NT2/D1 (cell line): Measurements from ENCODE around the gene BTBD2.

ENCODE experiments used
- DNase-seq: peaks from one replicate; pipeline ENCODE4 v3.0.0-alpha.2; 2011; ENCODE audit warnings: low read depth, low spot score
- H3K27me3 ChIP-seq: 2 replicates; pipeline ENCODE4 v1.6.0; 2011; ENCODE audit warnings: mild to moderate bottlenecking; ENCODE audit not compliant: insufficient read length, insufficient read depth
- H3K36me3 ChIP-seq: 2 replicates; pipeline ENCODE4 v1.6.1; 2011; ENCODE audit warnings: mild to moderate bottlenecking, low read length, mixed read lengths; ENCODE audit not compliant: insufficient read depth, insufficient read length
- H3K4me1 ChIP-seq: 2 replicates; pipeline ENCODE4 v1.5.1; 2011; ENCODE audit not compliant: insufficient read depth, insufficient read length
- H3K4me3 ChIP-seq: 2 replicates; pipeline ENCODE4 v1.5.1; 2011; ENCODE audit warnings: low read depth; ENCODE audit not compliant: insufficient read length
- H3K9ac ChIP-seq: 2 replicates; pipeline ENCODE4 v1.6.0; 2011; ENCODE audit warnings: low read depth; ENCODE audit not compliant: insufficient read length
- H3K9me3 ChIP-seq: 2 replicates; pipeline ENCODE4 v1.5.1; 2011; ENCODE audit warnings: mild to moderate bottlenecking, low read length; ENCODE audit not compliant: insufficient read depth
- SUZ12 ChIP-seq: IDR thresholded peaks from 2 replicates; pipeline ENCODE4 v1.6.1; 2011; ENCODE audit not compliant: insufficient read length, insufficient read depth; ENCODE audit errors: extremely low read depth
- YY1 ChIP-seq: IDR thresholded peaks from 2 replicates; pipeline ENCODE4 v1.6.1; 2011; ENCODE audit not compliant: insufficient read length, insufficient read depth
- ZNF274 ChIP-seq: IDR thresholded peaks from 2 replicates; pipeline ENCODE4 v1.6.1; 2011; ENCODE audit warnings: mild to moderate bottlenecking, low read depth, low read length

The BTBD2 gene

DNA sequence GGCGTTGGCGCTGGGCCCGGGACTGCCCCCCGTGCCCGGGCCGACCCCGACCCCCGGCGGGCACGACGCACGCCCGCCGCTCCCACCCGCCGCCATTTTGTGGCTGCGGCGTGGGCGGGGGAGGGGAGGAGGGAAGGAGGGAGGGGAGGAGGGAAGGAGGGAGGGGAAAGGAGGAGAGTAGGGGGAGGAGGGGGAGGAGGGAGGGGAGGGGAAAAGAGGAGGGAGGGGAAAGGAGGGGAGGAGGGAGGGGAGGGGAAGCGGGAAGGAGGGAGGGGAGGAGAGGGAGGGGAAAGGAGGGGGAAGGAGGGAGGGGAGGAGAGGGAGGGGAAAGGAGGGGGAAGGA lies at the start of gene BTBD2:
Gene BTBD2, minus strand, starts transcription at position 107 of the 343 bp plus-strand sequence. Its CDS starts 11 bp downstream, at position 96.
- Histone ChIP-seq H3K4me1 (peaks cover 9% of the 10 kb centered on the region), H3K9ac (peak within 1 kb of the TSS; percentile 89), H3K4me3 (peak within 1 kb of the TSS; percentile 73), H3K27me3 (no peaks in the 10 kb centered on the region), H3K36me3 (peaks cover 15% of the 10 kb centered on the region), H3K9me3 (no peaks in the 10 kb centered on the region)
- no peak for TF ChIP-seq ZNF274
- peak; percentile 61 for TF ChIP-seq YY1
- DNase-seq: no peak

DNA sequence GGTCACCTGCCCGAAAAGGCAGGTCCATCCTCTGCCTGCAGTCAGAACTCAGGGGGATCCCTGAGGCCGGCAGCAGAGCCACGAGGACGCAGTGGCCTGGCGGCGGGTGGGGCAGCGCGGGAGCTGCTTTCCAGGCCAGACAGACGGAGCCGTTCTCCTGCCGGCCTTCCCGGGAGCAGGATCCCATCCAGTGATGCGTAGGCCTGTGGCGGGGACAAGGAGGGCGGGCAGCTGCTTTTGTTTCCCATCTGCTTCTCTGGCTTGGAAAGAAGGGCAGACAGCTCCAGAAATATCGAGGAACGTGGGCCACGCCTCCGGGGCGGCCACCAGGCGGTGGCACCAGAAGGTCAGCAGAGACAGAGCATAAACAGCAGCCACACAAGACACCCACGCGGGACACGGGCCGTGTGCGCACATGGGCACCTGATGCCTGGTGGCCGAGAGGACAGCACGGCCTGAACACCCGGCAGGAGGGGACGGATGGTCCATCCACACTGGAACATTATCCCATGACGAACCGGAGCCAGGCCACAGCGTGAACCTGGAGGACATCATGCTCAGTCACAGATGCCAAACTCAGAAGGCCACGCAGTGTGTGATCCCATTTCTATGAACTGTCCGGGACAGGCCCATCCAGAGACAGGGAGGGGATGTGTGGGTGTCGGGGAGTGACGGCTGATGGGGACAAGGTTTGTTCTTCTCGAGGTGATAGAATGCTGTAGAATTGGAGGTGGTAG lies 49.4 kb upstream of the BTBD2 start:
- Histone ChIP-seq H3K36me3 (no peaks in the 10 kb centered on the region), H3K4me3 (no peak overlapping the region), H3K9me3 (no peaks in the 10 kb centered on the region), H3K9ac (no peak overlapping the region), H3K4me1 (peaks cover 16% of the 10 kb centered on the region), H3K27me3 (no peaks in the 10 kb centered on the region)
- no peak for TF ChIP-seq SUZ12
- TF ChIP-seq YY1: no peak
- TF ChIP-seq ZNF274: no peak
- DNase-seq: no peak

DNA sequence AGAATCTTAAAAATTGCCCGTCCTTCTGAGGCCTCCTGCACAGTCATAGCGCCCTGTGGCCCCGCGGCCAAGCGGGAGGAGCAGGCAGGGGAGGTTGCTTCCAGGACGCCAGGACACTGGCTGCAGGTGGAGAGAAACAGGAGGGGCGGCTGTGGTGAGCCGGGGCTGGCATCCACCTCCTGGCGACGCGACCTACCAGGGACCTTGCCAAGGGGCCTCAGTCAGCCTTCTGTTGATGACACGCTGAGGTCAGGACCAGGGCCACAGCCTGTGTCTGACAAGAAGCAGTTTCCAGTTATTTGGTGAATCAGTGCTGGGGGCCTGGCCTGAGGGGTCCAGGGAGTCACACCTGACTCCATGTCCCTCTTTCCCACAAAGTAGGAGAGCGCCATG lies 48.9 kb upstream of the BTBD2 start:
- Histone ChIP-seq H3K4me1 (peaks cover 17% of the 10 kb centered on the region), H3K9ac (no peak overlapping the region), H3K36me3 (no peaks in the 10 kb centered on the region), H3K9me3 (no peaks in the 10 kb centered on the region), H3K27me3 (no peaks in the 10 kb centered on the region), H3K4me3 (no peak overlapping the region)
- DNase-seq: no peak
- TF ChIP-seq SUZ12: no peak
- TF ChIP-seq YY1: no peak
- TF ChIP-seq ZNF274: no peak

DNA sequence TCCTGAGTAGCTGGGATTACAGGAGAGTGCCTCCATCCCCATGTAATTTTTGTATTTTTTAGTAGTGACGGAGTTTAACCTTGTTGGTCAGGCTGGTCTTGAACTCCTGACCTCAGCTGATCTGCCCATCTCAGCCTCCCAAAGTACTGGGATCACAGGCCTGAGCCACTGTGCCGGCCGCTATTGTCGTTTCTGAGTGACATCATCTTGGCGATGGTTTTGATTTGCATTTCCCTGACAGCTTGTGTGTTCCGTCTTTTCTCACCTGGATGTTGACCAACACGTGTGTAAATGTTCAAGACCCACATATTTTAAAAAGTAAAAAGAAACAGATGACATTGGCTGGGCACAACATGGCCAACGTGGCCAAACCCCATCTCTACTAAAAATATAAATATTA lies 48.3 kb upstream of the BTBD2 start:
- TF ChIP-seq SUZ12 (no peak), YY1 (no peak), ZNF274 (no peak)
- Histone ChIP-seq H3K9ac (no peak overlapping the region), H3K36me3 (no peaks in the 10 kb centered on the region), H3K4me1 (peaks cover 19% of the 10 kb centered on the region), H3K4me3 (no peak overlapping the region), H3K27me3 (no peaks in the 10 kb centered on the region), H3K9me3 (no peaks in the 10 kb centered on the region)
- DNase-seq: no peak

DNA sequence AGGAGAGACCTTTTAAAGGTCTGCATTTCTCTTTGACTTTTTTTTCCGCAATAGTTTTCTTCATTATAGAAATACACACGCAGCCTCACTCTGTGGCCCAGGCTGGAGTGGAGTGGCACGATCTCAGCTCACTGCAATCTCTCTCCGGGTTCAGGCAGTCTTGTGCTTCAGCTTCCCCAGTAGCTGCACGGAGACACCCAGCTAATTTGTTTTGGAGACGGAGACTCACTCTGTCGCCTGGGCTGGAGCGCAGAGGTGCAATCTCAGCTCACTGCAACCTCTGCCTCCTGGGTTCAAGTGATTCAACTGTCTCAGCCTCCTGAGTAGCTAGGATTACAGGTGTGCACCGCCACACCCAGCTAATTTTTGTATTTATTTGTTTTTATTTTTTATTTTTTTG lies 47.3 kb upstream of the BTBD2 start:
- H3K36me3 ChIP-seq: no peaks in the 10 kb centered on the region
- H3K9me3 ChIP-seq: no peaks in the 10 kb centered on the region
- H3K9ac ChIP-seq: peak overlapping the region; percentile 89
- DNase-seq: no peak
- no peak overlapping the region for H3K4me3 ChIP-seq
- TF ChIP-seq ZNF274 (no peak), SUZ12 (no peak), YY1 (no peak)
- H3K4me1 ChIP-seq: peaks cover 28% of the 10 kb centered on the region
- no peaks in the 10 kb centered on the region for H3K27me3 ChIP-seq

DNA sequence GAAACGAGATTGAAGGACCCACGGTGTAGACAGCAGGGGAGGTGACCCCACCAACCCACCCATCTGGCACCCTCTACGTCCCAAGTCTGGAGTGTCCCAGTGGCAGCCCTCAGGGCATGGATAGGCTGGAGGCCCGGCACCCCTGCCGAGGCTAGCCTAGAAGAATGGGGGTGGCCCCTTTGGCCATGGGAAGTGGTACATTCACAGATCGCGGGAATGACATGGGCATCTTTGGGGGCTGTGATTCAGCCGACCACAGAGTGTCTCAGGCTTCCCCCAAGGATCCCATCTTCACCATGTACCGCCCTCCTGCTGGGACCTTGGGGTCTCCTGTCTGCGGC lies 46.8 kb upstream of the BTBD2 start:
- TF ChIP-seq YY1: no peak
- no peak for TF ChIP-seq SUZ12
- no peak for TF ChIP-seq ZNF274
- DNase-seq: no peak
- Histone ChIP-seq H3K4me3 (peak overlapping the region; percentile 68), H3K27me3 (no peaks in the 10 kb centered on the region), H3K9ac (peak overlapping the region; percentile 89), H3K4me1 (peaks cover 32% of the 10 kb centered on the region), H3K9me3 (no peaks in the 10 kb centered on the region), H3K36me3 (no peaks in the 10 kb centered on the region)

DNA sequence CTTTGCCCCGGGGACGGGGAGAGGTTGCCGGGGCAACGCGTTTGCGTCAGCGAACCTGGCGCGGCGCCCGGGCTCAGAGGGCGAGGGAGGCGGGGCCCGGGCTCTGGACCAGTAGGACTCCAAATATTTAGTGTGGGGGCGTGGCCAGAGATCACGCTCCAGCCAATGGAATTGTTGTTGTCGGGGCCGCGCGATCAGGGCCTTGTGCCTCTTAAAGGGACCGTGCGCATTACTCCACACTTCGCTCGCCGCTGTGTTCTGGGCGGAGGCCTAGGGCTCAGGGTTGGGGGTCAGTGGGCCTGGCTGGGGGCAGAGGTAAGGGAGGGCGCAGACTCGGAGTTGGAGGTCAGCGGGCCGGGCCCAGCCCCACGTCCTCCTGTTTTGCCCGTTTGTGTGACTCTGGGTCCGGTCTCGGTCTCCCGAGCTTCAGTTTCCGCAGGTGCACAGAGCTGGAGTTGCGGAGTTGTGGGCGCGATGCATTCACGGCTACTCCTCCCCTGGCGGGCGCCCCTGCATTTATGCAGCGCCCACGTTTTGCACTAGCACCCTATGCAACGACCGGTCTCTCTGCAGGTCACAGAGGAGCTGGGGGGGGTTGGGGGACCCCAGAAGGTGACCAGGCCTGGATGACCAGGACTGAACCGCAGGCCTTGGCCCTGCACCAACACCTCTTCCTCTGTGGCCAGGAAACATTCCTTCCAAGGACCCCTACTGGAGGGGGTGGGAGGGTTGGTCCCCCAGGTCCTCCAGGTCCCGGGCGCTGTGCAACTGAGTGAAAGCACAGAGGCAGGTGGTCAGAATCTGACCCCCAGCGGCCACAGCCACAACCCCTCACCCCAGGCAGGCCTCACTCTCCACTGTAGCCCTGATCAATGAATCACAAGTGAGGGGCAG lies 46.2 kb upstream of the BTBD2 start:
- H3K9ac ChIP-seq: peak overlapping the region; percentile 97
- H3K4me3 ChIP-seq: peak overlapping the region; percentile 68
- TF ChIP-seq SUZ12: no peak
- TF ChIP-seq YY1: no peak
- TF ChIP-seq ZNF274: no peak
- peaks cover 35% of the 10 kb centered on the region for H3K4me1 ChIP-seq
- DNase-seq: peak; percentile 99
- no peaks in the 10 kb centered on the region for H3K36me3 ChIP-seq
- H3K27me3 ChIP-seq: no peaks in the 10 kb centered on the region
- H3K9me3 ChIP-seq: no peaks in the 10 kb centered on the region
